AG09319 (cell line): ENCODE measurements around the gene ABCD1.

Experiments used
- DNase-seq: peaks from one replicate; pipeline ENCODE4 v3.0.0-alpha.2; 2010; ENCODE audit warnings: low read depth; ENCODE audit errors: extremely low read depth
- CTCF ChIP-seq: IDR thresholded peaks from 2 replicates; pipeline ENCODE4 v1.5.1; 2011; ENCODE audit warnings: low read depth, mild to moderate bottlenecking, inconsistent platforms, low read length, moderate library complexity

Gene ABCD1

GRCh38 chrX:153686711-153687110 lies 37.9 kb upstream of the ABCD1 start:
- TF ChIP-seq CTCF = no peak

GRCh38 chrX:153687121-153688039 lies 37.3 kb upstream of the ABCD1 start, which contains the start of gene SLC6A8:
SLC6A8 (plus strand) TSS chrX:153687926; CDS start chrX:153688575, 649 bp downstream.
- peak; percentile 15 for DNase-seq
- peak; percentile 25 for TF ChIP-seq CTCF

More at GRCh38 chrX:153686711-153687110, 37.9 kb upstream of the ABCD1 start:
- DNase-seq = no peak

- TF ChIP-seq CTCF = no peak
- no peak for DNase-seq
Measured at GRCh38 chrX:153688071-153688470, 36.6 kb upstream of the ABCD1 start.

GRCh38 chrX:153688506-153688905 lies 36.1 kb upstream of the ABCD1 start:
- no peak for TF ChIP-seq CTCF
- DNase-seq = no peak

- no peak for TF ChIP-seq CTCF
- DNase-seq = peak; percentile 10
Measured at GRCh38 chrX:153688911-153689590, 35.6 kb upstream of the ABCD1 start.

GRCh38 chrX:153689654-153690465 lies 34.8 kb upstream of the ABCD1 start:
- TF ChIP-seq CTCF = no peak

More at GRCh38 chrX:153689654-153690465, 34.8 kb upstream of the ABCD1 start:
- no peak for DNase-seq
